HCT116 (cell line): Measurements from ENCODE around the gene CHTF8. TPM values are rescaled to one million over a fixed set of nuclear protein-coding genes. Genes with fewer than 3 reads are reported as not detected.
A peak's percentile ranks its signal among the peaks of the same experiment; 100 is the strongest.

ENCODE experiments used
- ATAC-seq: fragments of 200-7000 bp; cut with Tn5 transposase; 2 replicates; pipeline ENCODE4 v1.9.1; 2020; ENCODE audit warnings: mild to moderate bottlenecking, moderate library complexity
- BruUV-seq: library from RNA; stranded (reverse); fragments of 400-500 nt; replicated peaks from 2 replicates; lab custom pipeline; 2021; lab: Mats Ljungman, UMichigan
- CTCF ChIA-PET: fragments of 300-600 bp; sonication (Branson Sonifier 250); formaldehyde crosslinking; loops from one replicate; lab custom pipeline; 2021; ENCODE audit warnings: antibody characterized with exemption; lab: Charles Lee
- POLR2A ChIA-PET: fragments of 300-600, 350-600 bp; sonication (Branson Sonifier 250); formaldehyde crosslinking; loops from one replicate; lab custom pipeline; 2021; ENCODE audit warnings: antibody characterized with exemption; lab: Charles Lee
- RAD21 ChIA-PET, 2 experiments: fragments of 300-600 bp; sonication (Branson Sonifier 250); formaldehyde crosslinking; loops; one replicate each; lab custom pipeline; 2023; ENCODE audit warnings: low total read pairs in 2 of 2; ENCODE audit not compliant: uncharacterized antibody in 2 of 2, unreplicated experiment in 2 of 2, low non-redundant PET in 1 of 2; lab: Charles Lee
- DNase-seq: peaks from one replicate; pipeline ENCODE4 v3.0.0-alpha.2; 2010; ENCODE audit warnings: low read depth, low spot score
- H2AFZ ChIP-seq: fragments of 200-600 bp; shearing (Covaris generic), sonication (generic); 2 replicates; pipeline ENCODE4 v1.6.1; 2017; ENCODE audit warnings: low read depth, mixed run types, mixed read lengths, antibody characterized with exemption, low read length; ENCODE audit not compliant: poor library complexity, severe bottlenecking
- H3K27ac ChIP-seq: 2 replicates; pipeline ENCODE4 v1.5.1; 2012; ENCODE audit warnings: low read depth, low read length
- H3K27me3 ChIP-seq: fragments of 200-600 bp; sonication (generic); 2 replicates; pipeline ENCODE4 v1.6.1; 2016; ENCODE audit warnings: mixed run types, low read length, mixed read lengths; ENCODE audit not compliant: insufficient read depth
- H3K36me3 ChIP-seq, 2 experiments: fragments of 200-500 bp in 1 of 2; fragments of 200-600 bp in 1 of 2; sonication (Bioruptor generic) in 1 of 2; sonication (generic) in 1 of 2; 2 replicates each; pipeline versions ENCODE4 v1.5.1 to v1.6.1; 2014 to 2016; ENCODE audit warnings: low read length in 2 of 2, inconsistent platforms in 1 of 2, mixed read lengths in 1 of 2, mixed run types in 1 of 2; ENCODE audit not compliant: insufficient read depth in 2 of 2, control insufficient read depth in 1 of 2
- H3K4me1 ChIP-seq, 2 experiments: fragments of 200-600 bp in 1 of 2; sonication (generic) in 1 of 2; 2 replicates each; pipeline versions ENCODE4 v1.5.1 to v1.6.1; 2012 to 2017; ENCODE audit warnings: low read length in 2 of 2, inconsistent platforms in 1 of 2, mild to moderate bottlenecking in 1 of 2, mixed read lengths in 1 of 2, mixed run types in 1 of 2, moderate library complexity in 1 of 2; ENCODE audit not compliant: insufficient read depth in 2 of 2, control insufficient read depth in 1 of 2
- H3K4me2 ChIP-seq: fragments of 200-600 bp; sonication (generic); 2 replicates; pipeline ENCODE4 v1.6.1; 2017; ENCODE audit warnings: mixed run types, low read length, mixed read lengths
- H3K4me3 ChIP-seq, 2 experiments: fragments of 200-600 bp in 1 of 2; sonication (generic) in 1 of 2; replicated peaks in 1 of 2; 2 replicates each; pipeline ENCODE4 v1.5.1; 2011 to 2016; ENCODE audit warnings: low read length in 2 of 2, control low read depth in 1 of 2, low read depth in 1 of 2, mild to moderate bottlenecking in 1 of 2, mixed read lengths in 1 of 2, mixed run types in 1 of 2
- H3K79me2 ChIP-seq: fragments of 200-600 bp; sonication (generic); 2 replicates; pipeline ENCODE4 v1.6.1; 2017; ENCODE audit warnings: mild to moderate bottlenecking, mixed run types, low read length, moderate library complexity, mixed read lengths; ENCODE audit not compliant: insufficient read depth
- H3K9ac ChIP-seq: fragments of 200-600 bp; sonication (generic); 2 replicates; pipeline ENCODE4 v1.6.1; 2016; ENCODE audit warnings: low read length, mixed read lengths
- H3K9me2 ChIP-seq: fragments of 200-600 bp; sonication (generic), shearing (Covaris generic); 2 replicates; pipeline ENCODE4 v1.6.1; 2017; ENCODE audit warnings: mixed run types, mild to moderate bottlenecking, moderate library complexity; ENCODE audit not compliant: insufficient read depth
- H3K9me3 ChIP-seq, 2 experiments: fragments of 200-500 bp in 1 of 2; fragments of 200-600 bp in 1 of 2; sonication (Bioruptor generic) in 1 of 2; sonication (generic) in 1 of 2; 2 replicates each; pipeline ENCODE4 v1.6.1; 2014 to 2017; ENCODE audit warnings: low read length in 2 of 2, mixed read lengths in 2 of 2, inconsistent platforms in 1 of 2, low read depth in 1 of 2, mild to moderate bottlenecking in 1 of 2, mixed run types in 1 of 2, moderate library complexity in 1 of 2; ENCODE audit not compliant: control insufficient read depth in 1 of 2, insufficient read depth in 1 of 2
- H4K20me1 ChIP-seq: fragments of 200-600 bp; sonication (generic), shearing (Covaris generic); 2 replicates; pipeline ENCODE4 v1.6.1; 2017; ENCODE audit warnings: mixed run types, mild to moderate bottlenecking, moderate library complexity; ENCODE audit not compliant: insufficient read depth
- CBX3 ChIP-seq: IDR thresholded peaks from 2 replicates; pipeline ENCODE4 v1.6.1; 2012; ENCODE audit warnings: low read depth
- CTCF ChIP-seq, 3 experiments: fragments of 200-600 bp in 1 of 3; sonication (generic) in 1 of 3; IDR thresholded peaks in 2 of 3; conservative IDR thresholded peaks in 1 of 3; 2 replicates each; pipeline ENCODE4 v1.5.1; 2012 to 2017; ENCODE audit warnings: low read depth in 2 of 3, low read length in 2 of 3, antibody characterized with exemption in 1 of 3, borderline replicate concordance in 1 of 3, control low read depth in 1 of 3, mild to moderate bottlenecking in 1 of 3, mixed read lengths in 1 of 3, mixed run types in 1 of 3, moderate library complexity in 1 of 3; ENCODE audit not compliant: insufficient read depth in 1 of 3
- ELF1 ChIP-seq: IDR thresholded peaks from 2 replicates; pipeline ENCODE4 v1.6.1; 2012; ENCODE audit warnings: low read depth, borderline replicate concordance
- EZH2 ChIP-seq: fragments of 200-600 bp; sonication (generic); IDR thresholded peaks from 2 replicates; pipeline ENCODE4 v1.6.1; 2017; ENCODE audit warnings: antibody characterized with exemption, mixed run types
- JUND ChIP-seq: IDR thresholded peaks from 2 replicates; pipeline ENCODE4 v1.6.1; 2012
- MAX ChIP-seq: IDR thresholded peaks from 2 replicates; pipeline ENCODE4 v1.6.1; 2012
- POLR2A ChIP-seq: IDR thresholded peaks from 2 replicates; pipeline ENCODE4 v1.7.0; 2011; ENCODE audit warnings: borderline replicate concordance; ENCODE audit not compliant: insufficient read depth, insufficient read length; ENCODE audit errors: extremely low read depth
- RAD21 ChIP-seq: IDR thresholded peaks from 2 replicates; pipeline ENCODE4 v1.6.1; 2012; ENCODE audit warnings: low read depth, mild to moderate bottlenecking
- REST ChIP-seq: IDR thresholded peaks from 2 replicates; pipeline ENCODE4 v1.6.1; 2012; ENCODE audit warnings: low read depth
- SIN3A ChIP-seq: IDR thresholded peaks from 2 replicates; pipeline ENCODE4 v1.6.1; 2012; ENCODE audit warnings: low read depth
- SP1 ChIP-seq: IDR thresholded peaks from 2 replicates; pipeline ENCODE4 v1.6.1; 2012; ENCODE audit warnings: low read depth
- TCF7L2 ChIP-seq: IDR thresholded peaks from 2 replicates; pipeline ENCODE4 v1.7.0; 2011; ENCODE audit warnings: borderline replicate concordance, inconsistent platforms; ENCODE audit not compliant: insufficient read depth, insufficient read length; ENCODE audit errors: extremely low read depth
- YY1 ChIP-seq: IDR thresholded peaks from 2 replicates; pipeline ENCODE4 v1.6.1; 2011; ENCODE audit warnings: low read length, low read depth, moderate library complexity, mild to moderate bottlenecking; ENCODE audit not compliant: insufficient replicate concordance; ENCODE audit errors: extremely low read depth
- ZFX ChIP-seq: fragments of 450-650 bp; IDR thresholded peaks from 2 replicates; pipeline ENCODE4 v1.6.1; 2017
- ZNF274 ChIP-seq: fragments of 200-500 bp; sonication (Bioruptor generic); IDR thresholded peaks from 2 replicates; pipeline ENCODE4 v1.6.1; 2014; ENCODE audit warnings: mild to moderate bottlenecking, low read depth, low read length, inconsistent platforms
- intact Hi-C: fragments of 100-400 bp; cut with micrococcal nuclease; formaldehyde crosslinking; loops from 2 replicates; pipeline ENCODE4 v1.10.0; 2022
- total RNA-seq: library from RNA; stranded (reverse); gene quantifications from one replicate; pipeline ENCODE4 v1.2.1, GENCODE V29; 2021; ENCODE audit not compliant: unreplicated experiment

The CHTF8 gene
- total RNA-seq, 1 experiment from 2014 or later, result 184 TPM

- H2AFZ ChIP-seq, result no peak overlapping the region
- no peaks in the 10 kb centered on the region for H3K27me3 ChIP-seq
- H3K36me3 ChIP-seq, result peaks cover 51 to 94% of the 10 kb centered on the region in 2 experiments
- peaks cover 13% of the 10 kb centered on the region; the same call in 1 of the 2 replicates for H4K20me1 ChIP-seq
- H3K4me3 ChIP-seq, result no peak overlapping the region
- no peak overlapping the region for H3K4me2 ChIP-seq
- no TSS peak for BruUV-seq
- no peak for ATAC-seq
- no peaks in the 10 kb centered on the region for H3K9me3 ChIP-seq
- no peaks in the 10 kb centered on the region for H3K9me2 ChIP-seq
- H3K27ac ChIP-seq, result no peak overlapping the region
- H3K79me2 ChIP-seq, result peaks cover 62% of the 10 kb centered on the region; the same call in 1 of the 2 replicates
- ChIA-PET POLR2A (interaction anchor here (1.1 kb wide), 1 partner anchor 8 kb away, joined by 3 read pairs; no protein-coding TSS in a partner anchor), CTCF (no interaction called here), RAD21 (no interaction called here)
- no peak for DNase-seq
- H3K9ac ChIP-seq, result no peak overlapping the region
- intact Hi-C loops, result no loop called here
- H3K4me1 ChIP-seq, result peaks cover 0 to 15% of the 10 kb centered on the region in 2 experiments; a peak in 1 of 4 replicates
- TF ChIP-seq SIN3A (peak; percentile 35; the same call in 1 of the 2 replicates), JUND (0 out of 2 replicates have a peak, but pooled peaks have one; percentile 8), TCF7L2 (no peak)
Measured at GRCh38 chr16:69116256-69116875, 16.0 kb downstream of the CHTF8 start.

GRCh38 chr16:69115837-69116236 lies 16.6 kb downstream of the CHTF8 start:
- Histone ChIP-seq H3K27me3 (no peaks in the 10 kb centered on the region), H3K9me3 (no peaks in the 10 kb centered on the region), H4K20me1 (peaks cover 13% of the 10 kb centered on the region; the same call in 1 of the 2 replicates), H3K4me3 (no peak overlapping the region), H3K9me2 (no peaks in the 10 kb centered on the region), H3K27ac (no peak overlapping the region), H3K79me2 (peaks cover 64% of the 10 kb centered on the region; the same call in 1 of the 2 replicates), H3K4me1 (peaks cover 0 to 16% of the 10 kb centered on the region in 2 experiments; a peak in 1 of 4 replicates), H3K9ac (no peak overlapping the region), H2AFZ (no peak overlapping the region), H3K4me2 (no peak overlapping the region), H3K36me3 (peaks cover 53 to 95% of the 10 kb centered on the region in 2 experiments)
- ChIA-PET POLR2A (no interaction called here), CTCF (no interaction called here), RAD21 (no interaction called here)
- no peak for ATAC-seq
- no peak for DNase-seq
- intact Hi-C loops, result no loop called here
- BruUV-seq, result no TSS peak
- TF ChIP-seq ZFX (no peak), REST (no peak), TCF7L2 (no peak), RAD21 (no peak), YY1 (no peak), SP1 (no peak), CBX3 (no peak), SIN3A (no peak), MAX (no peak), ELF1 (no peak), POLR2A (no peak), EZH2 (no peak), JUND (no peak), CTCF (IDR thresholded peaks at IDR 0.05 in 2 of 3, conservative IDR thresholded peaks at IDR 0.05 in 1 of 3; ENCODE audit: borderline replicate concordance in 1 of 3, insufficient read depth in 1 of 3, low read depth in 2 of 3, low read length in 2 of 3) (no peak), ZNF274 (no peak)
